Testis (tissue), 2 donors: ENCODE results near the gene ZBTB47.

Experiments
- POLR2A ChIP-seq: fragments of 450-650 bp; IDR thresholded peaks from one replicate; pipeline ENCODE4 v1.6.1; 2017; ENCODE audit warnings: antibody characterized with exemption, mild to moderate bottlenecking, moderate library complexity
- TF ChIP-seq, protein P1 (sequence below), 3 experiments: fragments of 450-650 bp in 2 of 3; fragments of 200-600 bp in 1 of 3; sonication (generic) in 1 of 3; IDR thresholded peaks; one replicate each; pipeline ENCODE4 v1.5.1; 2016 to 2019; ENCODE audit warnings: antibody characterized with exemption in 3 of 3, mild to moderate bottlenecking in 2 of 3, moderate library complexity in 1 of 3

- TF ChIP-seq, protein P1, sequence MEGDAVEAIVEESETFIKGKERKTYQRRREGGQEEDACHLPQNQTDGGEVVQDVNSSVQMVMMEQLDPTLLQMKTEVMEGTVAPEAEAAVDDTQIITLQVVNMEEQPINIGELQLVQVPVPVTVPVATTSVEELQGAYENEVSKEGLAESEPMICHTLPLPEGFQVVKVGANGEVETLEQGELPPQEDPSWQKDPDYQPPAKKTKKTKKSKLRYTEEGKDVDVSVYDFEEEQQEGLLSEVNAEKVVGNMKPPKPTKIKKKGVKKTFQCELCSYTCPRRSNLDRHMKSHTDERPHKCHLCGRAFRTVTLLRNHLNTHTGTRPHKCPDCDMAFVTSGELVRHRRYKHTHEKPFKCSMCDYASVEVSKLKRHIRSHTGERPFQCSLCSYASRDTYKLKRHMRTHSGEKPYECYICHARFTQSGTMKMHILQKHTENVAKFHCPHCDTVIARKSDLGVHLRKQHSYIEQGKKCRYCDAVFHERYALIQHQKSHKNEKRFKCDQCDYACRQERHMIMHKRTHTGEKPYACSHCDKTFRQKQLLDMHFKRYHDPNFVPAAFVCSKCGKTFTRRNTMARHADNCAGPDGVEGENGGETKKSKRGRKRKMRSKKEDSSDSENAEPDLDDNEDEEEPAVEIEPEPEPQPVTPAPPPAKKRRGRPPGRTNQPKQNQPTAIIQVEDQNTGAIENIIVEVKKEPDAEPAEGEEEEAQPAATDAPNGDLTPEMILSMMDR (IDR thresholded peaks at IDR 0.05): no peak
- TF ChIP-seq POLR2A: no peak
These were observed 29.0 kb downstream of the ZBTB47 start for GRCh38 chr3:42682301-42683070.
